ENCODE results near the gene PTBP3. TPM values are rescaled to one million over a fixed set of nuclear protein-coding genes. Genes with fewer than 3 reads are reported as not detected.

The PTBP3 gene
- total and polyA plus RNA-seq, 2 of the 4 experiments (the other 2 are of a cell fraction) = 8.6 to 15.6 TPM

GRCh38 chr9:112333639-112334431 is 416 bp upstream of the PTBP3 start:
- dilution Hi-C loops (cut with HindIII; ENCODE audit: low sequenced_read_pairs, unreplicated experiment) = no loop called here
- Histone ChIP-seq H3K4me1 (ENCODE audit: control insufficient read depth, insufficient read depth, low read length) (peaks cover 2% of the 10 kb centered on the region; the same call in 1 of the 2 replicates), H2BK20ac (ENCODE audit: low read depth, low read length) (no peak overlapping the region), H3K4me3 (ENCODE audit: insufficient read depth, low read depth, low read length) (peak overlapping the region; percentile 95), H3K36me3 (ENCODE audit: control insufficient read depth, insufficient read depth, low read length) (no peaks in the 10 kb centered on the region), H2AK9ac (replicated peaks; ENCODE audit: low read depth, low read length, poor library complexity) (peak overlapping the region; percentile 85), H4K20me1 (ENCODE audit: insufficient read depth, low read length) (peaks cover 13% of the 10 kb centered on the region; the same call in 1 of the 2 replicates), H2BK5ac (ENCODE audit: low read depth, low read length, poor library complexity, severe bottlenecking) (peak overlapping the region; percentile 92), H3K9me3 (ENCODE audit: control insufficient read depth, insufficient read depth, low read length) (no peaks in the 10 kb centered on the region), H3K27me3 (ENCODE audit: control insufficient read depth, insufficient read depth, low read length) (no peaks in the 10 kb centered on the region), H3K56ac (ENCODE audit: extremely low read depth, insufficient read depth, low read length) (peak overlapping the region; percentile 70), H3K9ac (ENCODE audit: low read depth, low read length) (peak overlapping the region; percentile 87), H4K8ac (ENCODE audit: low read depth in 2 of 2, low read length in 2 of 2) (peak overlapping the region; percentile 54 to 94), H3K18ac (ENCODE audit: low read depth, low read length) (peak overlapping the region; percentile 33), H3K9me1 (ENCODE audit: insufficient read depth, low read length) (no peaks in the 10 kb centered on the region), H4K91ac (ENCODE audit: insufficient read depth, low read depth, low read length) (peak overlapping the region; percentile 29), H4K5ac (ENCODE audit: low read depth, low read length) (peak overlapping the region; percentile 61), H2BK15ac (ENCODE audit: low read depth, low read length) (peak overlapping the region; percentile 73; the same call in 1 of the 3 replicates), H2AK5ac (ENCODE audit: low read depth, low read length) (no peak overlapping the region), H2BK120ac (ENCODE audit: low read depth, low read length) (peak overlapping the region; percentile 87), H3K23ac (ENCODE audit: low read depth, low read length) (peak overlapping the region; percentile 90; the same call in 1 of the 2 replicates), H3K4ac (ENCODE audit: low read depth, low read length) (peak overlapping the region; percentile 84), H3K27ac (ENCODE audit: insufficient read depth, low read length) (peak overlapping the region; percentile 92), H2AFZ (replicated peaks; ENCODE audit: low read length, poor library complexity) (peak overlapping the region; percentile 92), H3K4me2 (ENCODE audit: low read depth, low read length) (peak overlapping the region; percentile 100), H3K14ac (replicated peaks; ENCODE audit: low read depth, low read length) (peak overlapping the region; percentile 91), H3K79me1 (ENCODE audit: low read depth in 1 of 2, low read length in 2 of 2) (peaks cover 0 to 14% of the 10 kb centered on the region in 2 experiments; a peak in 3 of 4 replicates)
- ChIA-PET POLR2A (ENCODE audit: unreplicated experiment) (interaction anchor here (1.0 kb wide), 1 partner anchor 242 kb away, joined by 5 read pairs; no protein-coding TSS in a partner anchor), CTCF (interaction anchor here (0.6 to 2.4 kb wide), 2 partner anchors 236 to 265 kb away, joined by 3 to 11 read pairs; no protein-coding TSS in a partner anchor)
- intact Hi-C loops (cut with micrococcal nuclease) = loop anchor here (1.0 to 10.0 kb wide), 4 partner anchors 112 to 569 kb away; no protein-coding TSS in a partner anchor
- WGBS, 2 experiments (ENCODE audit: extremely low coverage in 2 of 2, insufficient read length in 1 of 2) = 1% methylated on average over 14 of the region's 72 CpGs; no CpG with 5 or more reads in 1 of the 2 experiments
- peak; percentile 95 for DNase-seq
- in situ Hi-C loops (cut with MboI; ENCODE audit: low sequenced_read_pairs) = no loop called here
- ATAC-seq (ENCODE audit: low read depth) = peak; percentile 93
- BruUV-seq (replicated peaks) = no TSS peak
- peak; percentile 50 for TF ChIP-seq CTCF (conservative IDR thresholded peaks at IDR 0.05; ENCODE audit: low read depth, low read length)
- TF ChIP-seq CHD1 (IDR thresholded peaks at IDR 0.05; ENCODE audit: low read depth, low read length) = no peak
- TF ChIP-seq NFE2L2 (IDR thresholded peaks at IDR 0.05; ENCODE audit: low read depth, low read length) = no peak
- TF ChIP-seq USF2 (IDR thresholded peaks at IDR 0.05; ENCODE audit: low read depth, low read length) = no peak
- TF ChIP-seq SMC3 (IDR thresholded peaks at IDR 0.05; ENCODE audit: low read depth, low read length) = peak; percentile 35
- no peak for TF ChIP-seq RFX5 (IDR thresholded peaks at IDR 0.05; ENCODE audit: low read depth, low read length)
- no peak for TF ChIP-seq MAFK (IDR thresholded peaks at IDR 0.05; ENCODE audit: low read depth, low read length)
- peak; percentile 43 for TF ChIP-seq RAD21 (IDR thresholded peaks at IDR 0.05; ENCODE audit: low read length)
- 0 out of 2 replicates have a peak, but pooled peaks have one; percentile 31 for TF ChIP-seq MXI1 (IDR thresholded peaks at IDR 0.05; ENCODE audit: borderline replicate concordance, low read depth, low read length)
- TF ChIP-seq ELK1 (IDR thresholded peaks at IDR 0.05; ENCODE audit: borderline replicate concordance, low read depth, low read length) = no peak
- TF ChIP-seq BHLHE40 (IDR thresholded peaks at IDR 0.05; ENCODE audit: low read depth, low read length) = no peak
- TF ChIP-seq POLR2A (IDR thresholded peaks at IDR 0.05; ENCODE audit: low read depth, low read length) = 0 out of 2 replicates have a peak, but pooled peaks have one; percentile 0
- TF ChIP-seq MAZ (IDR thresholded peaks at IDR 0.05; ENCODE audit: borderline replicate concordance, low read depth, low read length) = peak; percentile 93; the same call in 1 of the 2 replicates

Measured in IMR-90 (cell line).